ENCODE data around the gene AGPAT3. TPM values are rescaled to one million over a fixed set of nuclear protein-coding genes. Genes with fewer than 3 reads are reported as not detected.

The AGPAT3 gene
- total and polyA plus RNA-seq, 10 of the 15 experiments (the other 5 are each of a cell fraction or from before 2014, with no cell fraction given) = 1.2 to 110 (median 30.8) TPM

GRCh38 chr21:43921571-43921978 is 56.6 kb downstream of the AGPAT3 start (continued):
- TF ChIP-seq CTCF (IDR thresholded peaks at IDR 0.05 in 2 of 3, conservative IDR thresholded peaks at IDR 0.05 in 1 of 3; ENCODE audit: control insufficient read depth in 2 of 3, extremely low read depth in 1 of 3, insufficient read depth in 1 of 3, low read depth in 3 of 3, low read length in 3 of 3) (no peak), SREBF1 (IDR thresholded peaks at IDR 0.05; ENCODE audit: low read length) (no peak), STAT3 (IDR thresholded peaks at IDR 0.05; ENCODE audit: low read depth, low read length) (no peak), NBN (IDR thresholded peaks at IDR 0.05) (no peak; the same call in 1 of the 2 replicates), MEF2A (IDR thresholded peaks at IDR 0.05; ENCODE audit: insufficient read depth, low read depth, low read length) (no peak), ZZZ3 (IDR thresholded peaks at IDR 0.05; ENCODE audit: control insufficient read depth, insufficient read length, low read depth) (no peak), POLR2AphosphoS5 (IDR thresholded peaks at IDR 0.05; ENCODE audit: low read length) (no peak; the same call in 1 of the 2 replicates), YBX1 (IDR thresholded peaks at IDR 0.05) (no peak), NFYA (IDR thresholded peaks at IDR 0.05; ENCODE audit: borderline replicate concordance, low read depth, low read length) (no peak), RELB (IDR thresholded peaks at IDR 0.05; ENCODE audit: low read depth) (no peak; the same call in 1 of the 2 replicates), GABPA (IDR thresholded peaks at IDR 0.05; ENCODE audit: low read depth) (no peak), IKZF1 (conservative IDR thresholded peaks at IDR 0.05) (peak; percentile 41; the same call in 1 of the 2 replicates), NFIC (IDR thresholded peaks at IDR 0.05; ENCODE audit: low read depth, low read length) (no peak), HCFC1 (IDR thresholded peaks at IDR 0.05; ENCODE audit: low read length) (no peak), TARDBP (IDR thresholded peaks at IDR 0.05; ENCODE audit: borderline replicate concordance) (no peak), CBX5 (IDR thresholded peaks at IDR 0.05; ENCODE audit: low read depth) (no peak), HDAC2 (IDR thresholded peaks at IDR 0.05) (no peak), ATF3 (IDR thresholded peaks at IDR 0.05; ENCODE audit: borderline replicate concordance, extremely low read depth, low read depth, low read length) (no peak), ZSCAN29 (IDR thresholded peaks at IDR 0.05) (no peak), ZNF622 (IDR thresholded peaks at IDR 0.05) (no peak), POLR2A (IDR thresholded peaks at IDR 0.05; ENCODE audit: low read depth, low read length) (no peak), PKNOX1 (IDR thresholded peaks at IDR 0.05) (0 out of 2 replicates have a peak, but pooled peaks have one; percentile 39), ZNF217 (IDR thresholded peaks at IDR 0.05) (no peak), RFX5 (IDR thresholded peaks at IDR 0.05; ENCODE audit: low read depth, low read length) (no peak), HDAC6 (IDR thresholded peaks at IDR 0.05; ENCODE audit: unreplicated experiment) (no peak), SRF (IDR thresholded peaks at IDR 0.05; ENCODE audit: low read depth in 2 of 2, low read length in 2 of 2) (no peak), ZBTB33 (IDR thresholded peaks at IDR 0.05) (0 out of 2 replicates have a peak, but pooled peaks have one; percentile 5)
